Mucosa of stomach (tissue), 1 donor: ENCODE results near the gene REEP6.

Experiments used
- H3K27me3 ChIP-seq: one replicate; pipeline ENCODE4 v1.7.0; 2013; ENCODE audit warnings: mild to moderate bottlenecking, low read length; ENCODE audit not compliant: control insufficient read depth, insufficient read depth
- H3K36me3 ChIP-seq: one replicate; pipeline ENCODE4 v1.7.0; 2013; ENCODE audit warnings: low read length; ENCODE audit not compliant: control insufficient read depth, insufficient read depth
- H3K4me1 ChIP-seq: one replicate; pipeline ENCODE4 v1.7.0; 2013; ENCODE audit warnings: mild to moderate bottlenecking, low read length; ENCODE audit not compliant: control insufficient read depth, insufficient read depth
- H3K4me3 ChIP-seq: one replicate; pipeline ENCODE4 v1.7.0; 2013; ENCODE audit warnings: low read length
- H3K9ac ChIP-seq: one replicate; pipeline ENCODE4 v1.7.0; 2013; ENCODE audit warnings: mild to moderate bottlenecking, low read length, moderate library complexity
- H3K9me3 ChIP-seq: one replicate; pipeline ENCODE4 v1.7.0; 2013; ENCODE audit warnings: mild to moderate bottlenecking, low read length, moderate library complexity; ENCODE audit not compliant: control insufficient read depth
- donor health status: Pancreatic carcinoma.

REEP6 gene

GRCh38 chr19:1461862-1462261 lies 29.1 kb upstream of the REEP6 start:
- Histone ChIP-seq H3K36me3 (no peaks in the 10 kb centered on the region), H3K4me3 (no peak overlapping the region), H3K9ac (no peak overlapping the region), H3K9me3 (no peaks in the 10 kb centered on the region), H3K4me1 (peaks cover 19% of the 10 kb centered on the region), H3K27me3 (peaks cover 40% of the 10 kb centered on the region)

- Histone ChIP-seq H3K4me3 (no peak overlapping the region), H3K4me1 (peaks cover 32% of the 10 kb centered on the region), H3K9me3 (no peaks in the 10 kb centered on the region), H3K27me3 (peaks cover 48% of the 10 kb centered on the region), H3K36me3 (no peaks in the 10 kb centered on the region), H3K9ac (no peak overlapping the region)
These were observed 25.6 kb upstream of the REEP6 start for GRCh38 chr19:1465191-1466016.

GRCh38 chr19:1466018-1466460 lies 24.9 kb upstream of the REEP6 start:
- no peak overlapping the region for H3K9ac ChIP-seq
- no peaks in the 10 kb centered on the region for H3K9me3 ChIP-seq
- H3K4me3 ChIP-seq = no peak overlapping the region
- peaks cover 55% of the 10 kb centered on the region for H3K27me3 ChIP-seq
- H3K4me1 ChIP-seq = peaks cover 39% of the 10 kb centered on the region
- H3K36me3 ChIP-seq = no peaks in the 10 kb centered on the region

GRCh38 chr19:1466461-1467214 lies 24.3 kb upstream of the REEP6 start:
- Histone ChIP-seq H3K4me3 (no peak overlapping the region), H3K4me1 (peaks cover 45% of the 10 kb centered on the region), H3K36me3 (no peaks in the 10 kb centered on the region), H3K9ac (no peak overlapping the region), H3K9me3 (no peaks in the 10 kb centered on the region), H3K27me3 (peaks cover 61% of the 10 kb centered on the region)

GRCh38 chr19:1467215-1467489 lies 23.8 kb upstream of the REEP6 start:
- H3K36me3 ChIP-seq = no peaks in the 10 kb centered on the region
- H3K9me3 ChIP-seq = no peaks in the 10 kb centered on the region
- H3K27me3 ChIP-seq = peaks cover 66% of the 10 kb centered on the region
- no peak overlapping the region for H3K4me3 ChIP-seq
- H3K9ac ChIP-seq = no peak overlapping the region
- H3K4me1 ChIP-seq = peaks cover 49% of the 10 kb centered on the region

GRCh38 chr19:1467490-1468273 lies 23.3 kb upstream of the REEP6 start:
- Histone ChIP-seq H3K4me3 (no peak overlapping the region), H3K9ac (no peak overlapping the region), H3K4me1 (peaks cover 51% of the 10 kb centered on the region), H3K36me3 (no peaks in the 10 kb centered on the region), H3K27me3 (peaks cover 71% of the 10 kb centered on the region), H3K9me3 (no peaks in the 10 kb centered on the region)

GRCh38 chr19:1468274-1468820 lies 22.6 kb upstream of the REEP6 start:
- no peaks in the 10 kb centered on the region for H3K36me3 ChIP-seq
- no peak overlapping the region for H3K4me3 ChIP-seq
- peaks cover 51% of the 10 kb centered on the region for H3K4me1 ChIP-seq
- peaks cover 78% of the 10 kb centered on the region for H3K27me3 ChIP-seq
- no peak overlapping the region for H3K9ac ChIP-seq
- H3K9me3 ChIP-seq = no peaks in the 10 kb centered on the region

- Histone ChIP-seq H3K4me3 (no peak overlapping the region), H3K4me1 (peaks cover 51% of the 10 kb centered on the region), H3K27me3 (peaks cover 83% of the 10 kb centered on the region), H3K9ac (no peak overlapping the region), H3K9me3 (no peaks in the 10 kb centered on the region), H3K36me3 (no peaks in the 10 kb centered on the region)
These were observed 22.1 kb upstream of the REEP6 start for GRCh38 chr19:1468821-1469254.

GRCh38 chr19:1469255-1470054 lies 21.5 kb upstream of the REEP6 start:
- Histone ChIP-seq H3K9me3 (no peaks in the 10 kb centered on the region), H3K4me1 (peaks cover 51% of the 10 kb centered on the region), H3K36me3 (no peaks in the 10 kb centered on the region), H3K27me3 (peaks cover 83% of the 10 kb centered on the region), H3K9ac (no peak overlapping the region), H3K4me3 (no peak overlapping the region)

GRCh38 chr19:1470055-1470304 lies 21.0 kb upstream of the REEP6 start:
- peaks cover 51% of the 10 kb centered on the region for H3K4me1 ChIP-seq

GRCh38 chr19:1470305-1471009 lies 20.5 kb upstream of the REEP6 start:
- peaks cover 51% of the 10 kb centered on the region for H3K4me1 ChIP-seq
- H3K9ac ChIP-seq = peak overlapping the region; percentile 15
- no peaks in the 10 kb centered on the region for H3K36me3 ChIP-seq
- H3K27me3 ChIP-seq = peaks cover 77% of the 10 kb centered on the region
- H3K4me3 ChIP-seq = no peak overlapping the region
- H3K9me3 ChIP-seq = no peaks in the 10 kb centered on the region

More at GRCh38 chr19:1470055-1470304, 21.0 kb upstream of the REEP6 start:
- Histone ChIP-seq H3K9me3 (no peaks in the 10 kb centered on the region), H3K27me3 (peaks cover 82% of the 10 kb centered on the region), H3K4me3 (no peak overlapping the region), H3K36me3 (no peaks in the 10 kb centered on the region), H3K9ac (no peak overlapping the region)
